Mucosa of rectum (tissue), 2 donors: ENCODE data around the gene ATL3.
"Not testable (repeated sequence)": the region's sequence is repeated elsewhere in the genome, so short reads cannot be mapped to it uniquely, and the experiment has no call there.

Source experiments
- H3K27ac ChIP-seq, 2 donors: one replicate each; pipeline ENCODE4 v1.7.0; 2013; ENCODE audit warnings: inconsistent platforms in 2 of 2, low read depth in 2 of 2, low read length in 2 of 2
- H3K27me3 ChIP-seq, 2 donors: one replicate each; pipeline ENCODE4 v1.7.0; 2013; ENCODE audit warnings: low read length in 2 of 2; ENCODE audit not compliant: control insufficient read depth in 2 of 2, insufficient read depth in 2 of 2
- H3K36me3 ChIP-seq, 2 donors: one replicate each; pipeline ENCODE4 v1.7.0; 2013; ENCODE audit warnings: low read length in 2 of 2; ENCODE audit not compliant: control insufficient read depth in 2 of 2, insufficient read depth in 2 of 2
- H3K4me1 ChIP-seq, 2 donors: one replicate each; pipeline ENCODE4 v1.7.0; 2013; ENCODE audit warnings: low read length in 2 of 2, mild to moderate bottlenecking in 1 of 2; ENCODE audit not compliant: control insufficient read depth in 2 of 2, insufficient read depth in 2 of 2
- H3K4me3 ChIP-seq, 2 donors: one replicate each; pipeline ENCODE4 v1.7.0; 2013; ENCODE audit warnings: low read length in 2 of 2
- H3K9ac ChIP-seq, 2 donors: one replicate each; pipeline ENCODE4 v1.7.0; 2013; ENCODE audit warnings: low read length in 2 of 2, low read depth in 1 of 2, mild to moderate bottlenecking in 1 of 2
- H3K9me3 ChIP-seq, 2 donors: one replicate each; pipeline ENCODE4 v1.7.0; 2013; ENCODE audit warnings: low read length in 2 of 2; ENCODE audit not compliant: control insufficient read depth in 2 of 2
- donor health status: healthy.
- donor health status: Normal muscosa, but diverticular disease.

ATL3 gene

GRCh38 chr11:63705526-63705925, 34.4 kb upstream of the ATL3 start:
- H3K36me3 ChIP-seq, result no peaks in the 10 kb centered on the region
- H3K4me1 ChIP-seq, result peaks cover 4 to 5% of the 10 kb centered on the region in 2 donors
- no peak overlapping the region for H3K9ac ChIP-seq
- H3K27me3 ChIP-seq, result no peaks in the 10 kb centered on the region
- H3K4me3 ChIP-seq, result no peak overlapping the region
- H3K9me3 ChIP-seq, result no peaks in the 10 kb centered on the region
- no peak overlapping the region for H3K27ac ChIP-seq

GRCh38 chr11:63699896-63700295, 28.7 kb upstream of the ATL3 start:
- no peak overlapping the region for H3K9ac ChIP-seq
- H3K9me3 ChIP-seq, result no peaks in the 10 kb centered on the region
- no peak overlapping the region for H3K4me3 ChIP-seq
- no peaks in the 10 kb centered on the region for H3K36me3 ChIP-seq
- no peaks in the 10 kb centered on the region for H3K27me3 ChIP-seq
- H3K4me1 ChIP-seq, result peaks cover 5 to 11% of the 10 kb centered on the region in 2 donors
- H3K27ac ChIP-seq, result peak overlapping the region; percentile 35 to 49

- Histone ChIP-seq H3K4me1 (peaks cover 5 to 11% of the 10 kb centered on the region in 2 donors), H3K27ac (peak overlapping the region; percentile 35 to 49), H3K27me3 (no peaks in the 10 kb centered on the region), H3K4me3 (no peak overlapping the region), H3K9me3 (no peaks in the 10 kb centered on the region), H3K36me3 (no peaks in the 10 kb centered on the region), H3K9ac (no peak overlapping the region)
Measured at GRCh38 chr11:63698976-63699733, 28.0 kb upstream of the ATL3 start.

- Histone ChIP-seq H3K9me3 (no peaks in the 10 kb centered on the region), H3K27ac (no peak overlapping the region), H3K27me3 (no peaks in the 10 kb centered on the region), H3K4me1 (peaks cover 1 to 9% of the 10 kb centered on the region in 2 donors), H3K4me3 (no peak overlapping the region), H3K36me3 (no peaks in the 10 kb centered on the region), H3K9ac (no peak overlapping the region)
Measured at GRCh38 chr11:63694596-63694995, 23.4 kb upstream of the ATL3 start.

GRCh38 chr11:63687845-63688244, 16.7 kb upstream of the ATL3 start:
- Histone ChIP-seq H3K4me3 (no peak overlapping the region), H3K9ac (no peak overlapping the region), H3K27ac (no peak overlapping the region), H3K36me3 (no peaks in the 10 kb centered on the region), H3K4me1 (peaks cover 6 to 8% of the 10 kb centered on the region in 2 donors), H3K27me3 (no peaks in the 10 kb centered on the region), H3K9me3 (no peaks in the 10 kb centered on the region)

GRCh38 chr11:63686926-63687325, 15.8 kb upstream of the ATL3 start:
- peaks cover 13% of the 10 kb centered on the region in 2 donors for H3K4me1 ChIP-seq
- no peaks in the 10 kb centered on the region for H3K27me3 ChIP-seq
- no peaks in the 10 kb centered on the region for H3K9me3 ChIP-seq
- H3K4me3 ChIP-seq, result no peak overlapping the region
- no peaks in the 10 kb centered on the region for H3K36me3 ChIP-seq
- no peak overlapping the region for H3K9ac ChIP-seq
- no peak overlapping the region for H3K27ac ChIP-seq

- not testable (repeated sequence) for H3K36me3 ChIP-seq, H3K9ac ChIP-seq, H3K4me3 ChIP-seq, H3K27me3 ChIP-seq, H3K27ac ChIP-seq, H3K9me3 ChIP-seq
- H3K4me1 ChIP-seq, result peaks cover 18 to 19% of the 10 kb centered on the region in 2 donors
Measured at GRCh38 chr11:63685158-63685721, 14.1 kb upstream of the ATL3 start.

GRCh38 chr11:63683133-63683991, 12.2 kb upstream of the ATL3 start:
- Histone ChIP-seq H3K9me3 (no peaks in the 10 kb centered on the region), H3K4me1 (peaks cover 18 to 19% of the 10 kb centered on the region in 2 donors), H3K27ac (no peak overlapping the region), H3K27me3 (no peaks in the 10 kb centered on the region), H3K4me3 (peak overlapping the region in 1 of 2 donors; percentile 94), H3K9ac (no peak overlapping the region), H3K36me3 (no peaks in the 10 kb centered on the region)

GRCh38 chr11:63682066-63683021, 11.2 kb upstream of the ATL3 start:
- H3K27ac ChIP-seq, result peak overlapping the region; percentile 91 to 97
- peaks cover 18 to 19% of the 10 kb centered on the region in 2 donors for H3K4me1 ChIP-seq

More at GRCh38 chr11:63682066-63683021, 11.2 kb upstream of the ATL3 start:
- H3K27me3 ChIP-seq, result no peaks in the 10 kb centered on the region
- H3K4me3 ChIP-seq, result peak overlapping the region; percentile 81 to 94
- H3K36me3 ChIP-seq, result no peaks in the 10 kb centered on the region
- H3K9ac ChIP-seq, result peak overlapping the region; percentile 87 to 90
- no peaks in the 10 kb centered on the region for H3K9me3 ChIP-seq
